GM18526 (cell line): ENCODE measurements around the gene TMA7.

Experiments used
- POLR2A ChIP-seq: IDR thresholded peaks from 3 replicates; pipeline ENCODE4 v1.6.1; 2011; ENCODE audit not compliant: insufficient read length; ENCODE audit errors: extremely low read depth

TMA7 gene

GRCh38 chr3:48478626-48479555, 38.8 kb downstream of the TMA7 start:
- no peak for TF ChIP-seq POLR2A

GRCh38 chr3:48486952-48487351, 46.9 kb downstream of the TMA7 start:
- no peak for TF ChIP-seq POLR2A

GRCh38 chr3:48492461-48493202, 52.6 kb downstream of the TMA7 start:
- no peak for TF ChIP-seq POLR2A

- TF ChIP-seq POLR2A, result no peak
Measured at GRCh38 chr3:48493203-48493501, 53.1 kb downstream of the TMA7 start.
